Activated CD4-positive, alpha-beta memory T cell treated with anti-CD3 and anti-CD28 coated beads for 36 hours (primary cell): ENCODE results near the gene CDH11. TPM values are rescaled to one million over a fixed set of nuclear protein-coding genes. Genes with fewer than 3 reads are reported as not detected.

Experiments
- CTCF ChIA-PET: fragments of 350-600 bp; sonication (Branson Sonifier 250); formaldehyde crosslinking; loops from one replicate; lab custom pipeline; 2021; ENCODE audit warnings: antibody characterized with exemption, inconsistent platforms; lab: Charles Lee
- POLR2A ChIA-PET: fragments of 350-600 bp; sonication (Branson Sonifier 250); formaldehyde crosslinking; loops from one replicate; lab custom pipeline; 2021; ENCODE audit warnings: antibody characterized with exemption; lab: Charles Lee
- DNase-seq: peaks from one replicate; pipeline ENCODE4 v3.0.0-alpha.2; 2020
- H3K27ac Mint-ChIP-seq: one replicate; pipeline ENCODE4 v1.8.0; 2021; ENCODE audit warnings: mixed read lengths
- H3K27me3 Mint-ChIP-seq: one replicate; pipeline ENCODE4 v1.8.0; 2021; ENCODE audit warnings: mixed read lengths
- H3K36me3 Mint-ChIP-seq: one replicate; pipeline ENCODE4 v1.8.0; 2021; ENCODE audit warnings: mixed read lengths
- H3K4me1 Mint-ChIP-seq: one replicate; pipeline ENCODE4 v1.8.0; 2021; ENCODE audit warnings: low read depth, mixed read lengths
- H3K4me3 Mint-ChIP-seq: one replicate; pipeline ENCODE4 v1.8.0; 2021; ENCODE audit warnings: mild to moderate bottlenecking, mixed read lengths
- H3K9me3 Mint-ChIP-seq: one replicate; pipeline ENCODE4 v1.8.0; 2021; ENCODE audit warnings: mixed read lengths
- intact Hi-C: fragments of 100-400 bp; cut with micrococcal nuclease; formaldehyde crosslinking; loops from one replicate; pipeline ENCODE4 v1.15.1; 2023
- total RNA-seq, 2 experiments: library from RNA; stranded (reverse); gene quantifications; one replicate each; pipeline ENCODE4 v1.2.3, GENCODE V29; 2021

The CDH11 gene
- total RNA-seq, 2 experiments from 2014 or later: not detected

- no peaks in the 10 kb centered on the region for H3K27me3 Mint-ChIP-seq
- ChIA-PET POLR2A (no interaction called here), CTCF (no interaction called here)
- no peaks in the 10 kb centered on the region for H3K4me1 Mint-ChIP-seq
- DNase-seq: no peak
- H3K36me3 Mint-ChIP-seq: no peaks in the 10 kb centered on the region
- intact Hi-C loops: no loop called here
- no peak overlapping the region for H3K4me3 Mint-ChIP-seq
- peaks cover 22% of the 10 kb centered on the region for H3K9me3 Mint-ChIP-seq
- no peak overlapping the region for H3K27ac Mint-ChIP-seq
Observed at GRCh38 chr16:65003621-65004020, 118.2 kb downstream of the CDH11 start.

- no peak overlapping the region for H3K4me3 Mint-ChIP-seq
- ChIA-PET POLR2A (no interaction called here), CTCF (no interaction called here)
- no peak overlapping the region for H3K27ac Mint-ChIP-seq
- no peaks in the 10 kb centered on the region for H3K4me1 Mint-ChIP-seq
- peaks cover 24% of the 10 kb centered on the region for H3K9me3 Mint-ChIP-seq
- H3K36me3 Mint-ChIP-seq: no peaks in the 10 kb centered on the region
- no peaks in the 10 kb centered on the region for H3K27me3 Mint-ChIP-seq
- intact Hi-C loops: no loop called here
- no peak for DNase-seq
Observed at GRCh38 chr16:65002265-65002664, 119.6 kb downstream of the CDH11 start.

GRCh38 chr16:65000654-65001053, 121.2 kb downstream of the CDH11 start:
- intact Hi-C loops: no loop called here
- ChIA-PET CTCF (no interaction called here), POLR2A (no interaction called here)
- Mint-ChIP-seq H3K4me3 (no peak overlapping the region), H3K27ac (no peak overlapping the region), H3K27me3 (no peaks in the 10 kb centered on the region), H3K36me3 (no peaks in the 10 kb centered on the region), H3K9me3 (peaks cover 22% of the 10 kb centered on the region), H3K4me1 (no peaks in the 10 kb centered on the region)
- DNase-seq: no peak

- POLR2A ChIA-PET: no interaction called here
- H3K4me3 Mint-ChIP-seq: no peak overlapping the region
- no peak for DNase-seq
- no peaks in the 10 kb centered on the region for H3K4me1 Mint-ChIP-seq
- no peak overlapping the region for H3K27ac Mint-ChIP-seq
- H3K27me3 Mint-ChIP-seq: no peaks in the 10 kb centered on the region
- CTCF ChIA-PET: no interaction called here
- H3K9me3 Mint-ChIP-seq: peaks cover 18% of the 10 kb centered on the region
- no peaks in the 10 kb centered on the region for H3K36me3 Mint-ChIP-seq
- intact Hi-C loops: no loop called here
Observed at GRCh38 chr16:64997751-64998150, 124.1 kb downstream of the CDH11 start.

GRCh38 chr16:64997121-64997520, 124.7 kb downstream of the CDH11 start:
- Mint-ChIP-seq H3K4me1 (no peaks in the 10 kb centered on the region), H3K27me3 (no peaks in the 10 kb centered on the region), H3K9me3 (peaks cover 12% of the 10 kb centered on the region), H3K36me3 (no peaks in the 10 kb centered on the region), H3K27ac (no peak overlapping the region), H3K4me3 (no peak overlapping the region)
- CTCF ChIA-PET: no interaction called here
- intact Hi-C loops: no loop called here
- POLR2A ChIA-PET: no interaction called here
- DNase-seq: no peak

GRCh38 chr16:64996641-64997040, 125.2 kb downstream of the CDH11 start:
- intact Hi-C loops: no loop called here
- DNase-seq: no peak
- no peaks in the 10 kb centered on the region for H3K4me1 Mint-ChIP-seq
- H3K9me3 Mint-ChIP-seq: peaks cover 11% of the 10 kb centered on the region
- H3K4me3 Mint-ChIP-seq: no peak overlapping the region
- no peaks in the 10 kb centered on the region for H3K36me3 Mint-ChIP-seq
- POLR2A ChIA-PET: no interaction called here
- H3K27me3 Mint-ChIP-seq: no peaks in the 10 kb centered on the region
- CTCF ChIA-PET: no interaction called here
- H3K27ac Mint-ChIP-seq: no peak overlapping the region

- intact Hi-C loops: no loop called here
- no peak overlapping the region for H3K4me3 Mint-ChIP-seq
- CTCF ChIA-PET: no interaction called here
Observed at GRCh38 chr16:64993464-64993863, 128.4 kb downstream of the CDH11 start.

GRCh38 chr16:64991001-64991400, 130.9 kb downstream of the CDH11 start:
- DNase-seq: no peak

More at GRCh38 chr16:64993464-64993863, 128.4 kb downstream of the CDH11 start:
- no peaks in the 10 kb centered on the region for H3K27me3 Mint-ChIP-seq
- DNase-seq: no peak
- H3K36me3 Mint-ChIP-seq: no peaks in the 10 kb centered on the region
- H3K9me3 Mint-ChIP-seq: peaks cover 21% of the 10 kb centered on the region
- H3K27ac Mint-ChIP-seq: no peak overlapping the region
- H3K4me1 Mint-ChIP-seq: no peaks in the 10 kb centered on the region
- POLR2A ChIA-PET: no interaction called here

GRCh38 chr16:64990101-64990500, 131.8 kb downstream of the CDH11 start:
- Mint-ChIP-seq H3K27ac (no peak overlapping the region), H3K9me3 (peaks cover 23% of the 10 kb centered on the region)

More at GRCh38 chr16:64991001-64991400, 130.9 kb downstream of the CDH11 start:
- ChIA-PET POLR2A (no interaction called here), CTCF (no interaction called here)
- H3K4me3 Mint-ChIP-seq: no peak overlapping the region
- no peaks in the 10 kb centered on the region for H3K36me3 Mint-ChIP-seq
- no peaks in the 10 kb centered on the region for H3K27me3 Mint-ChIP-seq
- intact Hi-C loops: no loop called here
- H3K9me3 Mint-ChIP-seq: peaks cover 27% of the 10 kb centered on the region
- no peak overlapping the region for H3K27ac Mint-ChIP-seq
- H3K4me1 Mint-ChIP-seq: no peaks in the 10 kb centered on the region

GRCh38 chr16:64989050-64989449, 132.8 kb downstream of the CDH11 start:
- no peak for DNase-seq
- H3K27me3 Mint-ChIP-seq: no peaks in the 10 kb centered on the region
- ChIA-PET POLR2A (no interaction called here), CTCF (no interaction called here)
- no peaks in the 10 kb centered on the region for H3K36me3 Mint-ChIP-seq
- no peak overlapping the region for H3K4me3 Mint-ChIP-seq
- no peak overlapping the region for H3K27ac Mint-ChIP-seq
- H3K9me3 Mint-ChIP-seq: peaks cover 23% of the 10 kb centered on the region
- H3K4me1 Mint-ChIP-seq: no peaks in the 10 kb centered on the region
- intact Hi-C loops: no loop called here

More at GRCh38 chr16:64990101-64990500, 131.8 kb downstream of the CDH11 start:
- Mint-ChIP-seq H3K36me3 (no peaks in the 10 kb centered on the region), H3K4me3 (no peak overlapping the region), H3K27me3 (no peaks in the 10 kb centered on the region), H3K4me1 (no peaks in the 10 kb centered on the region)
- intact Hi-C loops: no loop called here
- POLR2A ChIA-PET: no interaction called here
- CTCF ChIA-PET: no interaction called here
- no peak for DNase-seq

GRCh38 chr16:64983963-64984362, 137.9 kb downstream of the CDH11 start:
- no peaks in the 10 kb centered on the region for H3K36me3 Mint-ChIP-seq
- DNase-seq: no peak
- H3K9me3 Mint-ChIP-seq: peaks cover 20% of the 10 kb centered on the region
- no peaks in the 10 kb centered on the region for H3K27me3 Mint-ChIP-seq
- no peaks in the 10 kb centered on the region for H3K4me1 Mint-ChIP-seq
- H3K27ac Mint-ChIP-seq: no peak overlapping the region
- ChIA-PET POLR2A (no interaction called here), CTCF (no interaction called here)
- H3K4me3 Mint-ChIP-seq: no peak overlapping the region
- intact Hi-C loops: no loop called here

- Mint-ChIP-seq H3K9me3 (peaks cover 19% of the 10 kb centered on the region), H3K27ac (no peak overlapping the region), H3K4me3 (no peak overlapping the region), H3K27me3 (no peaks in the 10 kb centered on the region), H3K36me3 (no peaks in the 10 kb centered on the region), H3K4me1 (no peaks in the 10 kb centered on the region)
- no peak for DNase-seq
- ChIA-PET CTCF (no interaction called here), POLR2A (no interaction called here)
- intact Hi-C loops: no loop called here
Observed at GRCh38 chr16:64983231-64983630, 138.6 kb downstream of the CDH11 start.

GRCh38 chr16:64982581-64982980, 139.3 kb downstream of the CDH11 start:
- no peak overlapping the region for H3K27ac Mint-ChIP-seq
- no peaks in the 10 kb centered on the region for H3K36me3 Mint-ChIP-seq
- intact Hi-C loops: no loop called here
- ChIA-PET CTCF (no interaction called here), POLR2A (no interaction called here)
- no peaks in the 10 kb centered on the region for H3K4me1 Mint-ChIP-seq
- no peak for DNase-seq
- H3K4me3 Mint-ChIP-seq: no peak overlapping the region
- H3K27me3 Mint-ChIP-seq: no peaks in the 10 kb centered on the region
- H3K9me3 Mint-ChIP-seq: peaks cover 14% of the 10 kb centered on the region
